RWPE1 (cell line): ENCODE data around the gene SAMD8.
A peak's percentile ranks its signal among the peaks of the same experiment; 100 is the strongest.
"Not testable (repeated sequence)": the region's sequence is repeated elsewhere in the genome, so short reads cannot be mapped to it uniquely, and the experiment has no call there.

ENCODE experiments used
- CTCF ChIA-PET: fragments of 350-600 bp; sonication (Branson Sonifier 250); formaldehyde crosslinking; extraction: SDS; loops from one replicate; lab custom pipeline; 2021; lab: Yijun Ruan, JAX
- POLR2A ChIA-PET: fragments of 400-600 bp; formaldehyde crosslinking; extraction: SDS; loops from one replicate; lab custom pipeline; 2020; ENCODE audit warnings: antibody characterized with exemption; ENCODE audit not compliant: low non-redundant PET; lab: Yijun Ruan, JAX
- DNase-seq: peaks from one replicate; pipeline ENCODE4 v3.0.0; 2012; ENCODE audit warnings: low spot score
- H3K27ac ChIP-seq: fragments of 450-650 bp; 2 replicates; pipeline ENCODE4 v1.5.1; 2017
- TF ChIP-seq, protein P1 (sequence below): fragments of 450-650 bp; conservative IDR thresholded peaks from 2 replicates; pipeline ENCODE4 v1.5.1; 2017; ENCODE audit warnings: low read depth, mild to moderate bottlenecking

SAMD8 gene

GRCh38 chr10:75104842-75105241, 6.6 kb upstream of the SAMD8 start:
- POLR2A ChIA-PET = no interaction called here
- H3K27ac ChIP-seq = peak overlapping the region; percentile 72
- CTCF ChIA-PET = interaction anchor here (0.6 kb wide), 1 partner anchor 10 kb away, joined by 3 read pairs; no protein-coding TSS in a partner anchor
- DNase-seq = no peak
- TF ChIP-seq, protein P1, sequence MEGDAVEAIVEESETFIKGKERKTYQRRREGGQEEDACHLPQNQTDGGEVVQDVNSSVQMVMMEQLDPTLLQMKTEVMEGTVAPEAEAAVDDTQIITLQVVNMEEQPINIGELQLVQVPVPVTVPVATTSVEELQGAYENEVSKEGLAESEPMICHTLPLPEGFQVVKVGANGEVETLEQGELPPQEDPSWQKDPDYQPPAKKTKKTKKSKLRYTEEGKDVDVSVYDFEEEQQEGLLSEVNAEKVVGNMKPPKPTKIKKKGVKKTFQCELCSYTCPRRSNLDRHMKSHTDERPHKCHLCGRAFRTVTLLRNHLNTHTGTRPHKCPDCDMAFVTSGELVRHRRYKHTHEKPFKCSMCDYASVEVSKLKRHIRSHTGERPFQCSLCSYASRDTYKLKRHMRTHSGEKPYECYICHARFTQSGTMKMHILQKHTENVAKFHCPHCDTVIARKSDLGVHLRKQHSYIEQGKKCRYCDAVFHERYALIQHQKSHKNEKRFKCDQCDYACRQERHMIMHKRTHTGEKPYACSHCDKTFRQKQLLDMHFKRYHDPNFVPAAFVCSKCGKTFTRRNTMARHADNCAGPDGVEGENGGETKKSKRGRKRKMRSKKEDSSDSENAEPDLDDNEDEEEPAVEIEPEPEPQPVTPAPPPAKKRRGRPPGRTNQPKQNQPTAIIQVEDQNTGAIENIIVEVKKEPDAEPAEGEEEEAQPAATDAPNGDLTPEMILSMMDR = no peak

DNA sequence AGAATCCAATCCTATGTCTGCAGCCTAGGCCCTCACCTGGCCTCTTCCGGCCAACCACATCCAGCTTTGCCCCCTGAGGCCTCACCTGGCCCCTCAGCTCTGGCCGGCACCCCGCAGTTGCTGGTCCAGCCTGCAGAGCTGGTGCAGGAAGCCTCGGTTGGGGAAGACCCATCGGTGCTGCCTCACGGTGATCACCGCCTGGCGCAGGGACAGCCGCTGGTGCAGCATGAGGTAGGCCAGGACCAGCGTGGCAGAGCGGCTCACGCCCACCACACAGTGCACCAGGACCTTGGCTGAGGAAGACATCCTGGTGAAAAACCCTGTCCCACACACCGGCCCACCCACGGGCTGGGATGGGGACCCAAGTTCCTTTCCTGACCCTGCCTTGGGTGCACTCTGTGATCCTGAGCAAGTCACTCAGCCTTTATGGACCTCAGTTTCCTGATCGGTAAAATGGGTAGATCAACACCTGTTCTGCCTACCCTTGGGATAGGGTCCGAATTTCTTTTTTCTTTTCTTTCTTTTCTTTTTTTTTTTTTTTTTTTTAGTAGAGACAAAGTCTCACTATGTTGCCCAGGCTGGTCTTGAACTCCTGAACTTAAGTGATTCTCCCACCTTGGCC, 5.8 kb upstream of the SAMD8 start:
- no peak for DNase-seq
- H3K27ac ChIP-seq = peak overlapping the region; percentile 72; the same call in 1 of the 2 replicates
- ChIA-PET POLR2A (interaction anchor here (0.6 kb wide), 1 partner anchor 117 kb away, joined by 7 read pairs; no protein-coding TSS in a partner anchor), CTCF (no interaction called here)
- TF ChIP-seq, protein P1 = no peak

- DNase-seq = no peak
- ChIA-PET CTCF (no interaction called here), POLR2A (interaction anchor here (0.6 kb wide), 1 partner anchor 116 kb away, joined by 7 read pairs; no protein-coding TSS in a partner anchor)
- TF ChIP-seq, protein P1 = no peak
- H3K27ac ChIP-seq = no peak overlapping the region
Observed at GRCh38 chr10:75106242-75106641, 5.2 kb upstream of the SAMD8 start.

GRCh38 chr10:75106891-75107290, 4.6 kb upstream of the SAMD8 start:
- CTCF ChIA-PET = interaction anchor here (0.7 kb wide), 1 partner anchor 528 kb away, joined by 4 read pairs; no protein-coding TSS in a partner anchor
- H3K27ac ChIP-seq, DNase-seq, POLR2A ChIA-PET: not testable (repeated sequence)

GRCh38 chr10:75107756-75108683, 3.4 kb upstream of the SAMD8 start:
- ChIA-PET POLR2A (no interaction called here), CTCF (interaction anchor here (0.6 to 1.1 kb wide), 3 partner anchors 13 to 548 kb away, joined by 3 to 5 read pairs (median 4); no protein-coding TSS in a partner anchor)
- peak; percentile 66 for DNase-seq
- TF ChIP-seq, protein P1 = no peak
- peak overlapping the region; percentile 46 for H3K27ac ChIP-seq

DNA sequence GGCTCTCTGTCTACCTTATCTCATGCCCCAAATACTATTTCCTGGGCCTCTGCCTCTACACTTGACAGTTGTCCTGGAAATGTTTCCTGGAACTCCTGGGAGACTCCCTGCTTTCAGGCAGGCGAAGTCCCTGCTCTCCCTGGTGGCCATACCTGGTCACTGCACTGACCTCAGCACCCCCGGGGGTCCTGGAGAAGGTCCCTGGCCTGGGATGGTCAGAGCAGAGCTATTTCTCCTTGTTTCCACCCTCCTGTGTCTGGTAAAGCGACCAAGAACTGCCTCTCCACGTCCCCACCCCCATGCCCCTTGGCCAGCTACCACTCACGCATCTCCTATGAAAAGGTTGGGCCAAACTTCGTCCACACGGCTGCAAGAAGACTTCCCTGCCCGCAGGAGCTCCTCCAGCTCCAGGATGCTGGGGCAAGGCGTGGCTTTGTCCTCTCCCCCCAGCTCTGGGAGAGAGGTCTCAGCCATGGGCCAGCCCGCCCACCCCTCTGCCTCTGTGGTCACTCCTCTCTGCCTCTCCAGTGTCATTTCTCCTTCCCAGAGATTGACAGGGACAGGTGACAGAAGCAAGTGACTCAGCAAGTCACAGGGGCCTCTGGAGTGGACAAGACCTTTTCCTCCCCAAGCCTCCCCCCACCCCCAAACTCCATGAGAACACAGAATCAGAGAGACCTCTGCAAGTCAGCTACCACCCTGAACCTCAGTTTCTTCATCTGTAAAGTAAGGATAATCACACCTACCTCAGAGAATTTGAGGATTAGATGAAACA, 2.6 kb upstream of the SAMD8 start:
- TF ChIP-seq, protein P1 = peak; percentile 50
- CTCF ChIA-PET = interaction anchor here (0.6 to 1.4 kb wide), 3 partner anchors 11 to 179 kb away, joined by 3 to 4 read pairs (median 3); no protein-coding TSS in a partner anchor

More for the DNA sequence above, 2.6 kb upstream of the SAMD8 start:
- peak; percentile 58 for DNase-seq
- H3K27ac ChIP-seq = peak overlapping the region; percentile 46
- POLR2A ChIA-PET = no interaction called here
